ENCODE results near the gene C6orf89.

DNA sequence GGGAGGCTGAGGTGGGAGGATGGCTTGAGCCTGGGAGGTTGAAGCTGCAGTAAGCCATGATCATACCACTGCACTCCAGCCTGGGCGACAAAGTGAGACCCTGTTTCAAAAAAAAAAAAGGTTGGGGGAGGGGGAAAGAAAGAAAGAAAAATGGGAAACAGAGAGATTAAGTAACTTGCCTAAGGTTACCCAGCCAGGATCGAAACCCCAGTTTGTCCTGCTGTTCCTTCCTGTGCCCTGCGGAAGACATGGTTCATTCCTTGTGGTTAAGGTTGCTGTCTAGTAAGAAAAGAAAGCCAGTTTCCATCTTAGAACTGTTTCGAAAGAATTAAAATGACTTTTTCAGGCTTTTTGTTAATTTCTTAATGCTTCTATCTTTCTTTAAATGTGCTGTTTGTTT is 29.8 kb downstream of the C6orf89 start:
- TF ChIP-seq AKAP8 (CRISPR knock-in tag; IDR thresholded peaks at IDR 0.05) (no peak), SOX6 (IDR thresholded peaks at IDR 0.05) (no peak), SOX6 (CRISPR knock-in tag; IDR thresholded peaks at IDR 0.05) (no peak), CAMTA2 (CRISPR knock-in tag; IDR thresholded peaks at IDR 0.05; ENCODE audit: borderline replicate concordance) (no peak), BORCS8-MEF2B (CRISPR knock-in tag; IDR thresholded peaks at IDR 0.05) (no peak)
- TF ChIP-seq, protein P1, sequence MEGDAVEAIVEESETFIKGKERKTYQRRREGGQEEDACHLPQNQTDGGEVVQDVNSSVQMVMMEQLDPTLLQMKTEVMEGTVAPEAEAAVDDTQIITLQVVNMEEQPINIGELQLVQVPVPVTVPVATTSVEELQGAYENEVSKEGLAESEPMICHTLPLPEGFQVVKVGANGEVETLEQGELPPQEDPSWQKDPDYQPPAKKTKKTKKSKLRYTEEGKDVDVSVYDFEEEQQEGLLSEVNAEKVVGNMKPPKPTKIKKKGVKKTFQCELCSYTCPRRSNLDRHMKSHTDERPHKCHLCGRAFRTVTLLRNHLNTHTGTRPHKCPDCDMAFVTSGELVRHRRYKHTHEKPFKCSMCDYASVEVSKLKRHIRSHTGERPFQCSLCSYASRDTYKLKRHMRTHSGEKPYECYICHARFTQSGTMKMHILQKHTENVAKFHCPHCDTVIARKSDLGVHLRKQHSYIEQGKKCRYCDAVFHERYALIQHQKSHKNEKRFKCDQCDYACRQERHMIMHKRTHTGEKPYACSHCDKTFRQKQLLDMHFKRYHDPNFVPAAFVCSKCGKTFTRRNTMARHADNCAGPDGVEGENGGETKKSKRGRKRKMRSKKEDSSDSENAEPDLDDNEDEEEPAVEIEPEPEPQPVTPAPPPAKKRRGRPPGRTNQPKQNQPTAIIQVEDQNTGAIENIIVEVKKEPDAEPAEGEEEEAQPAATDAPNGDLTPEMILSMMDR (CRISPR knock-in tag; IDR thresholded peaks at IDR 0.05), result no peak
- TF ChIP-seq, protein P2, sequence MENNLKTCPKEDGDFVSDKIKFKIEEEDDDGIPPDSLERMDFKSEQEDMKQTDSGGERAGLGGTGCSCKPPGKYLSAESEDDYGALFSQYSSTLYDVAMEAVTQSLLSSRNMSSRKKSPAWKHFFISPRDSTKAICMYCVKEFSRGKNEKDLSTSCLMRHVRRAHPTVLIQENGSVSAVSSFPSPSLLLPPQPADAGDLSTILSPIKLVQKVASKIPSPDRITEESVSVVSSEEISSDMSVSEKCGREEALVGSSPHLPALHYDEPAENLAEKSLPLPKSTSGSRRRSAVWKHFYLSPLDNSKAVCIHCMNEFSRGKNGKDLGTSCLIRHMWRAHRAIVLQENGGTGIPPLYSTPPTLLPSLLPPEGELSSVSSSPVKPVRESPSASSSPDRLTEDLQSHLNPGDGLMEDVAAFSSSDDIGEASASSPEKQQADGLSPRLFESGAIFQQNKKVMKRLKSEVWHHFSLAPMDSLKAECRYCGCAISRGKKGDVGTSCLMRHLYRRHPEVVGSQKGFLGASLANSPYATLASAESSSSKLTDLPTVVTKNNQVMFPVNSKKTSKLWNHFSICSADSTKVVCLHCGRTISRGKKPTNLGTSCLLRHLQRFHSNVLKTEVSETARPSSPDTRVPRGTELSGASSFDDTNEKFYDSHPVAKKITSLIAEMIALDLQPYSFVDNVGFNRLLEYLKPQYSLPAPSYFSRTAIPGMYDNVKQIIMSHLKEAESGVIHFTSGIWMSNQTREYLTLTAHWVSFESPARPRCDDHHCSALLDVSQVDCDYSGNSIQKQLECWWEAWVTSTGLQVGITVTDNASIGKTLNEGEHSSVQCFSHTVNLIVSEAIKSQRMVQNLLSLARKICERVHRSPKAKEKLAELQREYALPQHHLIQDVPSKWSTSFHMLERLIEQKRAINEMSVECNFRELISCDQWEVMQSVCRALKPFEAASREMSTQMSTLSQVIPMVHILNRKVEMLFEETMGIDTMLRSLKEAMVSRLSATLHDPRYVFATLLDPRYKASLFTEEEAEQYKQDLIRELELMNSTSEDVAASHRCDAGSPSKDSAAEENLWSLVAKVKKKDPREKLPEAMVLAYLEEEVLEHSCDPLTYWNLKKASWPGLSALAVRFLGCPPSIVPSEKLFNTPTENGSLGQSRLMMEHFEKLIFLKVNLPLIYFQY (CRISPR knock-in tag; IDR thresholded peaks at IDR 0.05; ENCODE audit: borderline replicate concordance), result no peak

Measured in HepG2 (cell line).